ENCODE measurements around the gene ACSL3.

Gene ACSL3

GRCh38 chr2:222931659-222932058 lies 70.8 kb downstream of the ACSL3 start:
- no peak for ATAC-seq
- TF ChIP-seq CREB5 (CRISPR knock-in tag; IDR thresholded peaks at IDR 0.05; ENCODE audit: low read depth) (no peak), PPARA (CRISPR knock-in tag; IDR thresholded peaks at IDR 0.05; ENCODE audit: borderline replicate concordance) (no peak), CSRNP3 (CRISPR knock-in tag; IDR thresholded peaks at IDR 0.05) (no peak), TCF4 (CRISPR knock-in tag; IDR thresholded peaks at IDR 0.05; ENCODE audit: borderline replicate concordance) (no peak), SNAI2 (CRISPR knock-in tag; IDR thresholded peaks at IDR 0.05) (no peak), ZFP30 (CRISPR knock-in tag; IDR thresholded peaks at IDR 0.05) (no peak), ZC3H10 (CRISPR knock-in tag; IDR thresholded peaks at IDR 0.05) (no peak), OSR1 (CRISPR knock-in tag; IDR thresholded peaks at IDR 0.05) (no peak), GLIS3 (CRISPR knock-in tag; IDR thresholded peaks at IDR 0.05) (no peak), RARB (CRISPR knock-in tag; IDR thresholded peaks at IDR 0.05) (no peak), PATZ1 (CRISPR knock-in tag; IDR thresholded peaks at IDR 0.05; ENCODE audit: borderline replicate concordance) (no peak), BACH2 (CRISPR knock-in tag; IDR thresholded peaks at IDR 0.05; ENCODE audit: borderline replicate concordance) (no peak), ZNF565 (CRISPR knock-in tag; conservative IDR thresholded peaks at IDR 0.05; ENCODE audit: low read depth) (no peak)
- TF ChIP-seq, protein P1, sequence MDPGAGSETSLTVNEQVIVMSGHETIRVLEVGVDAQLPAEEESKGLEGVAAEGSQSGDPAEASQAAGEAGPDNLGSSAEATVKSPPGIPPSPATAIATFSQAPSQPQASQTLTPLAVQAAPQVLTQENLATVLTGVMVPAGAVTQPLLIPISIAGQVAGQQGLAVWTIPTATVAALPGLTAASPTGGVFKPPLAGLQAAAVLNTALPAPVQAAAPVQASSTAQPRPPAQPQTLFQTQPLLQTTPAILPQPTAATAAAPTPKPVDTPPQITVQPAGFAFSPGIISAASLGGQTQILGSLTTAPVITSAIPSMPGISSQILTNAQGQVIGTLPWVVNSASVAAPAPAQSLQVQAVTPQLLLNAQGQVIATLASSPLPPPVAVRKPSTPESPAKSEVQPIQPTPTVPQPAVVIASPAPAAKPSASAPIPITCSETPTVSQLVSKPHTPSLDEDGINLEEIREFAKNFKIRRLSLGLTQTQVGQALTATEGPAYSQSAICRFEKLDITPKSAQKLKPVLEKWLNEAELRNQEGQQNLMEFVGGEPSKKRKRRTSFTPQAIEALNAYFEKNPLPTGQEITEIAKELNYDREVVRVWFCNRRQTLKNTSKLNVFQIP (CRISPR knock-in tag; IDR thresholded peaks at IDR 0.05; ENCODE audit: borderline replicate concordance, low read depth) = no peak

- TF ChIP-seq ZFP3 (CRISPR knock-in tag; IDR thresholded peaks at IDR 0.05) (0 out of 2 replicates have a peak, but pooled peaks have one; percentile 47), BACH2 (CRISPR knock-in tag; IDR thresholded peaks at IDR 0.05; ENCODE audit: borderline replicate concordance) (no peak)
- ATAC-seq = no peak
These were observed 72.6 kb downstream of the ACSL3 start for GRCh38 chr2:222933458-222933857.

DNA sequence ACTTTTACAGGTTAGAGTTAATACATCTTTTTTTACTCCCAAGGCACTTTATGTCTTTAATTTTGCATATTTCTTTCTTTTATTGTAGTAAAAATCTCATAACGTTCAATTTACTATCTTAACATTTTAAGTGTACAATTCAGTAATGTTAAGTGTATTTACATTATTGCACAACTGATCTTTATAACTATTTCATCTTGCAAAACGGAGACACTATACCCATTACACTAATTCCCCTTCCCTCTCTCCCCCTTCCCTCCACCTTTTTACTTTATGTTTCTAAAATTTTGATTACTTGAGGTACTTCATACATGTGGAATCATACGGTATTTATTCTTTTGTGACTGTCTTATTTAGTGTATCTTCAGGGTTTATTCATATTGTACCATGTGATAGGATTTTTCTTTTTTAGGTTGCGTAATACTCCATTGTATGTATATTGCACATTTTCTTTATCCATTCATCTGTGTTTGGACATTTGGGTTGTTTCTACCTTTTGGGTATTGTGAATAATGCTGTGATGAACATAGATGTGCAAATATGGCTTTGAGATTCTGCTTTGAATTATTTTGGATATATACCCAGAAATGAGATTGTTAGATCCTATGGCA lies 75.0 kb downstream of the ACSL3 start:
- no peak for ATAC-seq

More for the DNA sequence above, 75.0 kb downstream of the ACSL3 start:
- TF ChIP-seq TOX (CRISPR knock-in tag; IDR thresholded peaks at IDR 0.05; ENCODE audit: borderline replicate concordance) = no peak
- TF ChIP-seq GLIS3 (CRISPR knock-in tag; IDR thresholded peaks at IDR 0.05) = no peak
- TF ChIP-seq ESRRG (CRISPR knock-in tag; IDR thresholded peaks at IDR 0.05) = no peak
- no peak for TF ChIP-seq PATZ1 (CRISPR knock-in tag; IDR thresholded peaks at IDR 0.05; ENCODE audit: borderline replicate concordance)
- TF ChIP-seq ZFP30 (CRISPR knock-in tag; IDR thresholded peaks at IDR 0.05) = no peak
- no peak for TF ChIP-seq PPARA (CRISPR knock-in tag; IDR thresholded peaks at IDR 0.05; ENCODE audit: borderline replicate concordance)
- no peak for TF ChIP-seq RARB (CRISPR knock-in tag; IDR thresholded peaks at IDR 0.05)
- TF ChIP-seq ZNF70 (CRISPR knock-in tag; IDR thresholded peaks at IDR 0.05) = no peak
- TF ChIP-seq ZNF8 (CRISPR knock-in tag; IDR thresholded peaks at IDR 0.05) = no peak
- TF ChIP-seq ZFP3 (CRISPR knock-in tag; IDR thresholded peaks at IDR 0.05) = no peak
- TF ChIP-seq SNAI2 (CRISPR knock-in tag; IDR thresholded peaks at IDR 0.05) = no peak
- TF ChIP-seq ISL1 (CRISPR knock-in tag; IDR thresholded peaks at IDR 0.05) = no peak
- no peak for TF ChIP-seq CSRNP3 (CRISPR knock-in tag; IDR thresholded peaks at IDR 0.05)
- TF ChIP-seq TCF4 (CRISPR knock-in tag; IDR thresholded peaks at IDR 0.05; ENCODE audit: borderline replicate concordance) = no peak

All from SK-N-SH treated with all-trans-retinoic acid at 6 μM for 48 hours (cell line).